Activated T-cell treated with anti-CD3 and anti-CD28 coated beads for 48 hours (primary cell): ENCODE measurements around the gene NUDT3.
"Not testable (repeated sequence)": the region's sequence is repeated elsewhere in the genome, so short reads cannot be mapped to it uniquely, and the experiment has no call there.

ENCODE experiments used
- DNase-seq: peaks from one replicate; pipeline ENCODE4 v3.0.0-alpha.2; 2020; ENCODE audit warnings: low read depth

NUDT3 gene

DNA sequence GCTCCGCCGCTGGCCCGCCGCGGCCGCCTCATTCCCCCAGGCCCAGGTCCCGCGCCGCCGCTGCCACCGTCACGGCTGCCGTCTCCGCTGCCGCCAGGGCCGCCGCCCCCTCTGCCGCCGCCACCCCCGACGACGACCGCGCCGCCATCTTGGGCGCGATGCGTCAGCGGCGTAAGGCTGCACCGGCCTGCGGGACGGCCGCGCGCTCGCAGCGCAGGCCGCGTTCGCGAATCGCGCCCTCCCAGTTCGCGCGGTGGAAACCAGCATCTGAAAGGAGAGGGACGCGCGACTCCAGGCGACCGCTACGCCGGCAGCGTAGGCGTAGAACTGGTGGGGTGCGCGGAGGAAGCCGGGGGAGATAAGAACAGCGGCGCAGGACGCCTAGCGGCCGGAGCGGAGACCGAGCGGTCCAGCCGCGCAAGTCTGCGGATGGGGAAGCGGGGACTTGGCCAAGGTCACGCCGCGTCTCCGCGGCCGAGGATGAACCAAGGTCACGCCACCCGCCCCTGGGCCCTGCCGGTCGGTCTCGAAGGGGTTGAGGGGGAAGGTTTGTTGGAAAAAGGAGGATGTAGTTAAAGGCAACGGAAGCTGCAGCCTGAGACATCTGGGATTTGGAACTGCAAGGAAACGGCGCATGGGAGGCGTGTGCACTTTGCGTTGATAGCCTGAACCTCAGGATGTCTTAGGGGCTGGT lies at the start of gene NUDT3:
NUDT3 (minus strand) TSS at position 173 of the 694 bp plus-strand sequence. CDS start 307 bp downstream, outside the sequence.
- peak; percentile 93 for DNase-seq

DNA sequence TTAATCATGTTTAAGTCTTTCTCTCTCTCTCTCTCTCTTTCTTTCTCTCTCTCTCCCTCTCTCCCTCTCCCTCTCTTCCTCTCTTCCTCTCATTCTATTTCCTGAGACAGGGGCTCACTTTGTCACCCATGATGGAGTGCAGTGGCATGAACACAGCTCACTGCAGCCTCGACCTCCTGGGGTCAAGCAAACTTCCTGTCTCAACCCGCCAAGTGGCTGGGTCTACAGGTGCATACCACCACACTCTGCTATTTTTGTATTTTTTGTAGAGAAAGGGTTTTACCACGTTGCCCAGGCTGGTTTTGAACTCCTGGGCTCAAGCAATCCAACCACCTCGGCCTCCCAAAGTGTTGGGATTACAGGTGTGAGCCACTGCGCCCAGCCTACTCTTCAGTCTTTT lies 49.1 kb upstream of the NUDT3 start:
- no peak for DNase-seq

- DNase-seq = no peak
These were observed 47.0 kb upstream of the NUDT3 start for GRCh38 chr6:34439442-34439841.

GRCh38 chr6:34438705-34439104 lies 46.2 kb upstream of the NUDT3 start:
- no peak for DNase-seq

GRCh38 chr6:34437644-34437970 lies 45.1 kb upstream of the NUDT3 start:
- no peak for DNase-seq

DNA sequence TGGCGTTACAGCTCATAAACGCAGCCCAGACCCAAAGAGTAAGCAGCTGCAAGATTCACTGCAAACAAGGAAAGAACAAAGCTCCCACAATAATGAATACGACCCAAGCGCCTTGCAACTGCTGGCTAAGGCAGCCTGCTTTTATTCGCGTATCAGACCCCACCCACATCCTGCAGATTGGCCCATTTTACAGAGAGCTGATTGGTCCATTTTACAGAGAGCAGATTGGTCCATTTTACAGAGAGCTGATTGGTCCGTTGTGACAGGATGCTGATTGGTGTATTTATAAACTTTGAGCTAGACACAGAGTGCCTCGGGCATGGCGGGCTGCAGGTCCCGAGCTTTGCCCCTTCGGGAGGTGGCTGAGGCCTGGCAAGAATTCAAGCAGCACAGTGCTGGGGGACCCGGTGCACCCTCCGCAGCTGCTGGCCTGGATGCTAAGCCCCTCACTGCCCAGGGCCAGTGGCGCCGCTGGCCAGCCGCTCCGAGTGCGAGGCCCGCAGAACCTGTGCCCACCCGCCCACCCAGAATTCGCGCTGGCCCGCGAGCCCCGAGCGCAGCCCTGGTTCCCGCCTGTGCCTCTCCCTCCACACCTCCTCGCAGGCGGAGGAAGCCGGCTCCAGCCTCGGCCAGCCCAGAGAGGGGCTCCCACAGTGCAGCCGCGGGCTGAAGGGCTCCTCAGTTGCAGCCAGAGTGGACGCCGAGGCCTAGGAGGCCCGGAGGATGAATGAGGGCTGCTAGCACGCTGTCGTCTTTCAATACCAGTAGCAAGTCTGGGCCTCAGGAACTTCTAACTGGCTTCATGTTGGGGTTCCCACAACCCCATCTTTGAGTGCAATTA lies 44.6 kb upstream of the NUDT3 start:
- no peak for DNase-seq

- DNase-seq = no peak
These were observed 43.4 kb upstream of the NUDT3 start for GRCh38 chr6:34435916-34436315.

- peak; percentile 93 for DNase-seq
These were observed 33.3 kb upstream of the NUDT3 start, which contains the start of gene RPS10 for GRCh38 chr6:34425498-34426410. RPS10 (minus strand) TSS chr6:34426069; CDS start chr6:34425221, 848 bp downstream.

DNA sequence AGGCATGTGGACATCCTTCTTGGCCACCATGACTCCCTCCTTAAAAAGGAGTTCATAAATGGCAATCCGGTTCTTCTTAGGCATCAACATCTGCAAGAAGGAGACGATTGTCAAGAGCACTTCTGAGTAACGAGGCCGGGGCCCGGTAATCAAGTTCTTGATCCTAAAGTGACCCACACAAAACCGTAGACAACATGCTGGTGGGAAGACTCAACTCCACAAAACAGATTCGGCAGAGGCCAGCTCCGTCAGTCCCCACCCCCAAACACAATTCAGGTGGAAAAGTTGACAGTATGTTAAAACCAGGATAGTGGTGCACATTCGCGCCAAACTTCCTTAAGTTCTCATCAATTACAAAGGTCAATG lies 32.6 kb upstream of the NUDT3 start:
- no peak for DNase-seq

DNA sequence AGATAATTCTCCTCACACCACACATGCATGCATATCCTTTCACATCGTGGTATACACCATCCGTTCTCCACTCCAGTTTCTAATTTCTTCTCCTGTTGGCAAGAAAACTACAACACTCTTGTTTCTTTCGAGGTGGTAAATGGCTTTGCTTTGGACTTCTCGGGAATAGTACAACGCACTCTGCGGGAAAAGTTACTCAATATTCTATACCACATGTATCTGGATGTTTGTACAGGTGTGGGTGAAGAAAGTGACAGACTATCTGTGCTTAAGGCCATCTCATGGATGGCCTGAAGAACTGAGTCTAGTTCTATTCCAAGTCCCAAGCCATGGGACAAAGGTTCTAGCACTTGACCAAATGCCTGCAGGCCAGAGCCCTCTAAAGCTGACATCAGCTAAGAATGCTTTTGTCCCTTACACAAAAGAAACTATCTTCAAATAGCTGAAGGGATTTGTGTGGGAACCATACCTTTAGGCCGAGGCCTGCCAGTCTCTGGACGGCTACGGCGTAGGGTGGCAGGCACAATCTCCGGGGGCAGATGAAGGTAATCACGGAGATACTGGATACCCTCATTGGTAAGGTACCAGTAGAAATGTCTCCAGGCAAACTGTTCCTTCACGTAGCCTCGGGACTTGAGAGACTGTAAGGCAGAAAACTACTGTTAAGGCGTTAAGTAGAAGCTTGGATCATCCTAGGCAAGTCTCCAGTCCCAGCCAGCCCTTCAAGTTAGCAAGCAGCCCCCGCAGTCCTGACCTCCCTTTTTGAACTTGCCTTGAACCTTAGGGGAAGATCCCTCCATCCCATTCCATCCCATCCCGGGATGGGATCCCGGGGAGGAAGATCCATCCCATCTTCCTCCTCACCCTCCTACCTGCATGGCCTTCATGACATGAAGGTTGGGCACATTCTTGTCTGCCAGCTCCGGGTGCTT lies 32.0 kb upstream of the NUDT3 start:
- DNase-seq = no peak

- DNase-seq = no peak
These were observed 30.8 kb upstream of the NUDT3 start for GRCh38 chr6:34423254-34423653.

GRCh38 chr6:34418367-34418766 lies 25.9 kb upstream of the NUDT3 start:
- DNase-seq = no peak

GRCh38 chr6:34416877-34417371 lies 24.5 kb upstream of the NUDT3 start:
- no peak for DNase-seq

DNA sequence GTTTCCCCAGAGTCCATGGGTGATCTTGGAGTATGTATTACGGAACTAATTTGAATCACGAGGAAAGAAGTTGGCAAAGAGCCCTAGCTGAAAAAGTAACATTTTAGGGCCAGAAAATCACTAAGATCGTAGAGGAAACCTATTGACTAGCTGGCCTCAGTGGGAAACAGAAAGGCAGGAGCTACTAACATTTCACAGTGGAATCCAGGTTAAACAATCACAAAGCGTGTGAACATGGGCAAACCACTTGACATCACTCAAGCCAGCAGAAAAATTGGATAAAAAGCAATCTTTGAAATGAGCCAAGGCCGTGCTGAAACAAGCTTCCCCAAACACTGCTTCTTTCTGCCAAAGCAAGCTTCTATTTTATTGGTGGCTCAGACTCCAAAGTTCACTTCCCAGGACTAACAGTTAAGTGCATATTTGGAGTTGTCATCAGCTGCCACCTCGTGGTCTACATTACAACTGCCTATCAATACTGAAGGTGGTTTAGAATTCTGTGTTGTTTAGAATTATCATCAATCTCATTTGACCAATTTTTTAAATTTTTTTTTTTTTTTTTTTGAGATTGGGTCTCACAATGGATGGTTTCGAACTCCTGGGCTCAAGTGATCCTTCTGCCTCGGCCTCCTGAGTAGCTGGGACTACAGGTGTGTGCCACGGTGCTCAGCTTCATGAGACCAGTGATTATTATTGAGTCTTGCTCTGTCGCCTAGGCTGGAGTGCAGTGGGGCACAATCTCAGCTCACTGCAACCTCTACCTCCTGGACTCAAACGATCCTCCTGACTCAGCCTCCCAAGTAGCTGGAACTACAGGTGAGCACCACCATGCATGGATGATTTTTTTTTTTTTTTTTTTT lies 22.8 kb upstream of the NUDT3 start:
- DNase-seq = no peak

- no peak for DNase-seq
These were observed 20.3 kb upstream of the NUDT3 start for GRCh38 chr6:34412643-34413214.

- no peak for DNase-seq
These were observed 19.5 kb upstream of the NUDT3 start for GRCh38 chr6:34412016-34412415.

DNA sequence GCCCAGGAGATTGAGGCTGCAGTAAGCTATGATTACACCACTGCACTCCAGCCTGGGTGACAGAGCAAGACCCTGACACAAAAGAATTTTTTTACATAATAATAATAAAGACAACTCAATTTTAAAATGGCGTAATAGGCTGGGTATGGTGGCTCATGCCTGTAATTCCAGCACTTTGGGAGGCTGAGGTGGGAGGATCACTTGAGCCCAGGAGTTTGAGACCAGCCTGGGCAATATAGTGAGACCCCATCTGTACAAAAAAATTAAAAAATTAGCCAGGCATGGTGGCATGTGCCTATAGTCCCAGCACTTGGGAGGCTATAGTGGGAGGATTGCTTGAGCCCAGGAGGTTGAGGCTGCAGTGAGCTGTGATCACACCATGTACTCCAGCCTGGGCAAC lies 15.4 kb upstream of the NUDT3 start:
- not testable (repeated sequence) for DNase-seq

DNA sequence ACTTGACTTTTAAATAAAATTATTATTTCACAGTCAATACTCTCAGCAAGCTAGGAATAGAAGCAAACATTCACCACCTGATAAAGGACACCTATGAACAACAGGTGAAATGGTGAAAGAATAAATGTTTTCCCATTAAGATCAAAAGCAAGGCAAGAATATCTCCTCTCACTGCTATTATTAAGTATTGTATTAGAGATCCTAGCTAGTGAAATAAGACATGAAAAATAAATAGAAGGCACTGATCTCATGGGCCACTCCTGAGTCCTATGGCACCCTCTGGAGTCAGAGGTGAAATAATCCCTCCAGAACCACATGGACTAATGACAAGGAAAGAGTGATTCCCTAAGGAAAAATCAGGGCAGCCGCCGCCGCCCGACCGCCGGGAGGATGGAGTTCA lies 4.0 kb upstream of the NUDT3 start:
- DNase-seq = no peak

DNA sequence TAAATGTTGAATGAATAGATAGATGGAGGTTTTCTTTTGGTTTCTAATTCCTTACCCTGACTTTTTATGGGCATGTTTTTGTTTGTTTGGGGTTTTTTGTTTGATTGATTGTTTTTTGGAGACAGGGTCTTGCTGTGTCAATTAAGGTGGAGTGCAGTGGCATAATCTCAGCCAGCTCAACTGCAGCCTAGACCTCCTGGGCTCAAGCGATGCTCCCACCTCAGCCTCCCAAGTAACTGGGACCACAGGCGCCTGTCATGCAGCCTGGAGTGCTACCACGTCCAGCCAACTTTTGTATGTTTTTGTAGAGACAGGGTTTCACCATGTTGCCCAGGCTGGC lies 1.5 kb upstream of the NUDT3 start:
- DNase-seq = no peak
